Activated T-cell treated with anti-CD3 and anti-CD28 coated beads, Interleukin-2, amount 50 U/mL, for 48 hours (primary cell): ENCODE data around the gene MYRIP.
"Not testable (repeated sequence)": the region's sequence is repeated elsewhere in the genome, so short reads cannot be mapped to it uniquely, and the experiment has no call there.

ENCODE experiments used
- DNase-seq, 2 experiments: peaks; one replicate each; pipeline ENCODE4 v3.0.0-alpha.2; 2020

The MYRIP gene

DNA sequence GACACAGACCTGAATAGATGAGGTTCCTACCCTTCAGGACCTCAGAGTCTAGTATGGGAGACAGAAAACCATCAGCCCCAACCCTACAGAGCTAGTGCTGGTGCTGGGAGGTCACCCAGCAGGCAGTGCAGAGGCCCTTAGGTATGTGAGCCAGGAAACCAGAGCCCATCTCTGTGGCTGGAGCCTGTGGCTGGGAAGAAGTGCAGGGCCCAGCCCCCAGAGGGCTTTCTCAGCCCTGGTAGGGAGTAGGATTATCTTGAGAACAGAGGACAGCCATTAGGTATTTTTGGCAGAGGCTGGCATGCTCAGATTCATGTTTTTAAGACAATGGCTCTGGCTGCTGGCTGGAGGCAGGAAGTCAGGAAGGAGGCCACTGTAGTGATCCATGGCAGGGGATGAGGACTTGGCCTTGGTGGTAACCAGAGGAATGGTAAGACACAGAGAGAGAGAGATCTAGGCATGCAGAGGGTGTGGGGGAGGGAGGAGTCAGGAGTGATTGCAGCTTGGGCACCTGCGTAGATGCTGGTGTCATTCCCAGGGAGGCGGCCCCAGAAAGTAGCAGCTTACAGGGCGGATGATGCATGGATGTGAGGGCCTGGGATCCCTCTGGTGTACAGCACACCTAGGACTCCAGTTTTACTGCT lies 279.2 kb downstream of the MYRIP start:
- DNase-seq = no peak

DNA sequence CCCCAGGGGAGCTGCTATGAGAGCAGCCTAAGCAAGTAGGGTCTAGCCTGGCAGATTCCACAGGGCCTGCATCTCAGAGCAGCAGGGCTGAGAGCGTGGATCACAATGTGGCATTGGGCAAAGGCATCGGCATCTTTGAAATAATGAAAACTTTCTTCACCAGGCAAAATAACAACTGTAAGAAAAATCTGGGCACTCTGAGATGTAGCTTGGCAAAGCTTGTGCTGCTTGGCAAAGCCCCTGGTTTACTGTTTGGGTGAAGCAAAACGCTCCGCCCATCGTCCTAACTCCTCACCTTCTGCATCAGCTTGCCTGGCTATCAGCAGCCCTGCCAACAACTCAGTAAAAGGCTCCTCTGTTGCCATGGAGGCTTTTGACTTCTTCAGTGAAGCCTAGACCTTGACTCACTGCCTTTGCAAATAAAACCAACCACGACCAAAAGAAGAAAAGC lies 287.3 kb downstream of the MYRIP start:
- no peak for DNase-seq

- no peak for DNase-seq
These were observed 288.0 kb downstream of the MYRIP start for GRCh38 chr3:40097131-40098117.

GRCh38 chr3:40098261-40098759 lies 288.9 kb downstream of the MYRIP start:
- no peak for DNase-seq

GRCh38 chr3:40099871-40100270 lies 290.5 kb downstream of the MYRIP start:
- no peak for DNase-seq

DNA sequence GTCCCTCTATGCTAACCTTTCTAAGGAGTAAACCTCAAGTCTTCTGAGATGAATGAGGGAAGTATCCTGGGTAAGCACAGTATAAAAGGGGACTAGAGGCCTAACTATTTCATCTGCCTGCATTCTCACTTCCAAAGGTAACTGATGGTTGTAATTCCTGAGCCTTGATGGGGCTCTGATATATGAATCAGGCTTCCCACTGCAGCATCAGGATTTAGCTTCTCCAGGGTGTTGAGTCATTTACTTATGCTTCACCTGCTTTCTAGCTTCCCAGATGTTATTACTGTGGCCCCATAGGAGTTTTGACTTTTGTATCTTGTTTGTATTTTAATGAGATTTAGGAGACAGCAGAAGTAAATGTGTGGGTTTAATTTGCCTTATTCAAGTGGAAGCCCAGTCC lies 292.8 kb downstream of the MYRIP start:
- no peak for DNase-seq

- no peak for DNase-seq
These were observed 294.4 kb downstream of the MYRIP start for GRCh38 chr3:40103829-40104228.

- no peak for DNase-seq
These were observed 295.0 kb downstream of the MYRIP start for GRCh38 chr3:40104441-40104840.

DNA sequence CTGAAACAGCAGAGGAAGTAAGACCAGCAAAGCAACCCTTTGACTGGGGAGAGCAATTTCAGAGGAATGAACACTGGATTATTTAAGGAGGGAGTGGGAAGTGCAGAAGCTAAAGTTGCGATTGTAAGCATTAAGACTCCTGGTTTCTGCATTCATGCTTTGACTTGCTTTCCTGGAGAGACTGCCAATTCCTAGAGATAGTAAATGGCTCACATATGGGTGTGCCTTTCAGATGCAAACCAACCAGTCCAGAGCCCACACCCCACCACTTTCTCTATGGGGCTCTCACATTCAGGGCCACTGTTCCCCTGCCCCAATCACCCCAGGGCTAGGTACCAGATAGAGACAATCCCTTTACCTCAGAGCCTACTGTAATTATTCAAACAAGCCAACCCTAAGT lies 299.2 kb downstream of the MYRIP start:
- DNase-seq = no peak

DNA sequence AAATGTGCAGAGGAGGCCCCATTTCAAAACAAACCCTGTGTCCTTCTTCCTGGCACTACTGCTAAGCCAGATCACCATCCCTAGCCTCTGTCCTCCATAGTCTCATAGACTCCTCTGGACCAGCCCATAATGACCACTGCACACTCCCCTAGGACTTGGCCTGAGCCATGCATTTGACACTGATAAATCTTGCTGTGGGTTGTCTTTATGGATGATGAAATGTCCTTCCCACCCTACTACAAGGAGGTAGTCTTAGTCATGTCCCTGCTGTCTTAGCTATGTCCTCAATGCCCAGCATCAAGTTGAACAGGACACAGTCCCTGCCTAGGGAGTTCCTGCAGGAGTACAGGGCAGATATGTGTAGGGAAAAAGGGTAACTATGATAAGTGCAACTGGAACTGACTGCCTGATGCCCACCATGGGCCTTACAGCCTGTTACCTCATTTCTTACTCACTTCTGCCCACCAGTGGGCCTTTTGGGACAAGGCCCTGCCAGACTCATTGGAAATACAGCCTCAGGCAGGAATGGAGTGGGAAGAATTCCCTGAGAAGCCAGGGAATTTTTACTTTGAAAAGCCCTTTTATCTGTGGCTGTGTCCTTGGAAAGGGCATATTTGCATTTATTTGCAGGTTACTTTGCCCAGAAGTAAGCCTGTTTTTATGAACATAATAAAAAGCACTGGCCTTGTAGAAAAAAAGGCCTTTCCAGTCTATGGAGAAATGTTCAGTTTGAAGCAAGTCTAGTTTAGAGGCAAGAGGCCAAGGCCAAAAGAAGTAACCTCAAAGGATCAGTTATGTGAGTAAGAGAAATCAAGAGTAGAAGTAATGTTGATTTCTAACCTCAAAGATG lies 300.5 kb downstream of the MYRIP start:
- no peak for DNase-seq

DNA sequence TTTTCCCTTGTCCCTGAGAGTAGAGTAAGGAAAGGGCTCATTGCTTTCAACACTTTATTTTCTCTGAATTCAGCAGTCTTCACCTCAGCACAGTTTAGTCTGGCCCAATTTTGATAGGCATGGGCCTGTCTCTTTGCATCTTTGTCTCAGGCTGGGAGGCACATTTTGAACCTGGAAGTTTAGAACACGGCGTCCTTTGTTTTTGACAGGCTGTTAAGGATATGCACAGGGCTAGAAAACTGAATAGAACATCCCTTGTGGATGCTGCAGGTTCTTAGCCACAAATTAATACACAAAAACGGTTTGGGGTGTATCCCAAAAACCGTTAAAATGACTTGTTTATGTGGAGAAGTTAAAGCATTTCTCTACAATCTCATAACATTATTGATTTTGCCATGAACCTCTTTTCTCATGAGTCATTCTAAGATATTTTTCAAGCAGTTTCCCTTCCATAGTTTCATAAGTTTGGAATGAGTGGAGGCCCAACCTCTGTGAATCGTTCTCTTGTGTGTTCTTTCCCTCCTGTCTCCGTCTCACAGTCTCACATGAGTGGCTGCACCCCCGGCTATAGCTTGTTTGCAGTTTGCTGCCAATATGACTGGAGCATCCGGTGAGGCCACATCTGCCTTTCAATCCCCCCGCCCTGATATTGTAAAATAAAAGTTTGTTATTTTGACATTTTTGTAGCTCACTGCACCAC lies 307.2 kb downstream of the MYRIP start:
- no peak for DNase-seq

DNA sequence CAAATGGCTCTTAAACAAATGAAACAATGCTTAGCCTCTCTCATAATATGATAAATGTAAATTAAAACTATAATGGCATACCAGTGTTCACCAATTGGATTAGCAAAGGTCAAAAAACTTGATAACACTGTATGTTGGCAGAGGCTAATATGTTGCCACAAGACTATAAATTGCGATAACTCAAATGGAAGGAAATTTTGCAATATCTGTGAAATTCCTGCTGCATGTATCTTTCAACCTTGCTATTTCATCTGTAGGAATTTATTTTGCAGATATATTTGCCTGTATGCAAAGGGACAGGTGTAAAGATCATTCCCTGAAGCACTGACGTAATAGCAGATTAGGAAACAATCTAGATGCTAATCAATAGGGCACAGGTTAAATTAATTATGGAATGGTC lies 308.7 kb downstream of the MYRIP start:
- DNase-seq = no peak

- DNase-seq = no peak
These were observed 310.8 kb downstream of the MYRIP start for GRCh38 chr3:40120067-40120692.

GRCh38 chr3:40120806-40121205 lies 311.4 kb downstream of the MYRIP start:
- DNase-seq = no peak

GRCh38 chr3:40124918-40125317 lies 315.5 kb downstream of the MYRIP start:
- no peak for DNase-seq

- no peak for DNase-seq
These were observed 318.8 kb downstream of the MYRIP start for GRCh38 chr3:40128166-40128565.

- DNase-seq = no peak
These were observed 320.1 kb downstream of the MYRIP start for GRCh38 chr3:40129510-40129909.

DNA sequence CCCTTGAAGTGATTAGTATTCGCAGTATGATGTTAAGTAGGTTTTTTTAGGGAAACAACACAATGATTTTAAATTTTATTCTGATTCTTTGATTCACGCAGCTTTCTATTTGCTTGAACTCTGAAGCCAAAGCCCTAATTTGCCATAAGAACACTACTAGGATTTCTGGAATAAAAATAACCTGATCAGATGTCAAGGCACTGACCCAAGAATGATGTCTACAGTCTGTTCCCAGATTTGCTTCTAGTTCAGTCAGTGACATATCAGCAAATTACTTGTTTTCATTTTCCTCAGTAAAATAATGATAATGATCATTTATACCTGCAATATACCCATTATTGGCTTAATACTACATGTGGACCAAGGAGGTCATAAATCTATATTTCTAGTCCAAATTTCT lies 320.6 kb downstream of the MYRIP start:
- DNase-seq = no peak

DNA sequence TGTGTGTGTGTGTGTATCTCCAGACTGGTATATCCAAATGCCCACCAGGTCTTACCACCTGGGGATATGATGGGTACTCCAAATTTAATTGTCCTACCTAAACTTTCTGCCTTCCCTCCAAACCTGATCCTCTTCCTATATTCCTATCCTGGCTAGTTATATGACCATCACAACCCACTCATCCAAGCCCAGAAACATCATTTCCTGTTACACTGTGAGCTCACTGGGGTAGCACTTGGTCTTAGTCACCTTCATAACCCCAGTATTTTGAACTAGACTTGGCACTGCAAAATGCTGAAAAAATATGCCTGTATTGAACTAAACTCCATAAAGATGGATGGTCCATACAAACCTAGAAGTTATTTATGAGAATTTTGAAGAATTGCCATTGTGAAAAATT lies 321.3 kb downstream of the MYRIP start:
- no peak for DNase-seq

DNA sequence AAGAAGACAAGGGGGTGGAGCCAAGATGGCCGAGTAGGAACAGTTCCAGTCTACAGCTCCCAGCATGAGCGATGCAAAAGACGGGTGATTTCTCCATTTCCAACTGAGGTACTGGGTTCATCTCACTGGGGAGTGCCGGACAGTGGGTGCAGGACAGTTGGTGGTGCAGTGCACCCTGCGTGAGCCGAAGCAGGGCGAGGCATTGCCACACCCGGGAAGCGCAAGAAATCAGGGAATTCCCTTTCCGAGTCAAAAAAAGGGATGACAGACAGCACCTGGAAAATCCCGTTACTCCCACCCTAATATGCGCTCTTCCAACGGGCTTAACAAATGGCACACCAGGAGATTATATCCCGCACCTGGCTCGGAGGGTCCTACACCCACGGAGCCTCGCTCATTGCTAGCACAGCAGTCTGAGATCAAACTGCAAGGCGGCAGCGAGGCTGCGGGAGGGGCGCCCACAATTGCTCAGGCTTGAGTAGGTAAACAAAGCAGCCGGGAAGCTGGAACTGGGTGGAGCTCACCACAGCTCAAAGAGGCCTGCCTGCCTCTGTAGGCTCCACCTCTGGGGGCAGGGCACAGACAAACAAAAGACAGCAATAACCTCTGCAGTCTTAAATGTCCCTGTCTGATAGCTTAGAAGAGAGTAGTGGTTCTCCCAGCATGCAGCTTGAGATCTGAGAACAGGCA lies 324.6 kb downstream of the MYRIP start:
- DNase-seq = not testable (repeated sequence)

GRCh38 chr3:40137591-40138295 lies 328.3 kb downstream of the MYRIP start:
- no peak for DNase-seq
